Thyroid gland (tissue), 4 donors: ENCODE results near the gene RALGDS.
"Not testable (repeated sequence)": the region's sequence is repeated elsewhere in the genome, so short reads cannot be mapped to it uniquely, and the experiment has no call there.

Experiments used
- POLR2A ChIP-seq, 2 donors: fragments of 450-650 bp; IDR thresholded peaks; one replicate each; pipeline ENCODE4 v1.6.1; 2017; ENCODE audit warnings: antibody characterized with exemption in 2 of 2, mild to moderate bottlenecking in 2 of 2, moderate library complexity in 1 of 2
- TF ChIP-seq, protein P1 (sequence below), 6 experiments: fragments of 200-600 bp in 3 of 6; fragments of 450-650 bp in 3 of 6; sonication (generic) in 3 of 6; IDR thresholded peaks; one replicate each; pipeline ENCODE4 v1.5.1; 2016 to 2019; ENCODE audit warnings: antibody characterized with exemption in 6 of 6, mild to moderate bottlenecking in 2 of 6, inconsistent platforms in 1 of 6, moderate library complexity in 1 of 6

GRCh38 chr9:133080786-133081779, 40.0 kb downstream of the RALGDS start:
- TF ChIP-seq, protein P1, sequence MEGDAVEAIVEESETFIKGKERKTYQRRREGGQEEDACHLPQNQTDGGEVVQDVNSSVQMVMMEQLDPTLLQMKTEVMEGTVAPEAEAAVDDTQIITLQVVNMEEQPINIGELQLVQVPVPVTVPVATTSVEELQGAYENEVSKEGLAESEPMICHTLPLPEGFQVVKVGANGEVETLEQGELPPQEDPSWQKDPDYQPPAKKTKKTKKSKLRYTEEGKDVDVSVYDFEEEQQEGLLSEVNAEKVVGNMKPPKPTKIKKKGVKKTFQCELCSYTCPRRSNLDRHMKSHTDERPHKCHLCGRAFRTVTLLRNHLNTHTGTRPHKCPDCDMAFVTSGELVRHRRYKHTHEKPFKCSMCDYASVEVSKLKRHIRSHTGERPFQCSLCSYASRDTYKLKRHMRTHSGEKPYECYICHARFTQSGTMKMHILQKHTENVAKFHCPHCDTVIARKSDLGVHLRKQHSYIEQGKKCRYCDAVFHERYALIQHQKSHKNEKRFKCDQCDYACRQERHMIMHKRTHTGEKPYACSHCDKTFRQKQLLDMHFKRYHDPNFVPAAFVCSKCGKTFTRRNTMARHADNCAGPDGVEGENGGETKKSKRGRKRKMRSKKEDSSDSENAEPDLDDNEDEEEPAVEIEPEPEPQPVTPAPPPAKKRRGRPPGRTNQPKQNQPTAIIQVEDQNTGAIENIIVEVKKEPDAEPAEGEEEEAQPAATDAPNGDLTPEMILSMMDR (IDR thresholded peaks at IDR 0.05), result not testable (repeated sequence)
- TF ChIP-seq POLR2A (IDR thresholded peaks at IDR 0.05), result not testable (repeated sequence)
